Panc1 (cell line): ENCODE data around the gene R3HDML. TPM values are rescaled to one million over a fixed set of nuclear protein-coding genes. Genes with fewer than 3 reads are reported as not detected.
"Not testable (repeated sequence)": the region's sequence is repeated elsewhere in the genome, so short reads cannot be mapped to it uniquely, and the experiment has no call there.

Experiments
- ATAC-seq: fragments of 200-7000 bp; cut with Tn5 transposase; 2 replicates; pipeline ENCODE4 v1.9.1; 2020; ENCODE audit warnings: mild to moderate bottlenecking, moderate library complexity
- BruUV-seq: library from RNA; stranded (reverse); fragments of 400-500 nt; replicated peaks from 2 replicates; lab custom pipeline; 2021; lab: Mats Ljungman, UMichigan
- CTCF ChIA-PET: fragments of 300-600 bp; sonication (Branson Sonifier 250); formaldehyde crosslinking; loops from one replicate; lab custom pipeline; 2022; ENCODE audit warnings: antibody characterized with exemption; lab: Charles Lee
- POLR2A ChIA-PET: fragments of 300-600 bp; sonication (Branson Sonifier 250); formaldehyde crosslinking; loops from one replicate; lab custom pipeline; 2022; ENCODE audit warnings: antibody characterized with exemption; lab: Charles Lee
- DNase-seq: peaks from one replicate; pipeline ENCODE4 v3.0.0-alpha.2; 2010; ENCODE audit warnings: low read depth, low spot score
- H3K27ac ChIP-seq: 2 replicates; pipeline ENCODE4 v1.5.1; 2011; ENCODE audit warnings: mild to moderate bottlenecking, low read length, inconsistent platforms
- H3K27me3 ChIP-seq: fragments of 200-500 bp; sonication (Bioruptor generic); 2 replicates; pipeline ENCODE4 v1.6.0; 2014; ENCODE audit warnings: low read length, inconsistent platforms; ENCODE audit not compliant: control insufficient read depth, insufficient read depth
- H3K36me3 ChIP-seq: fragments of 200-500 bp; sonication (Bioruptor generic); 2 replicates; pipeline ENCODE4 v1.5.1; 2014; ENCODE audit warnings: inconsistent platforms, mild to moderate bottlenecking, low read length, moderate library complexity; ENCODE audit not compliant: control insufficient read depth, insufficient read depth
- H3K4me1 ChIP-seq: 2 replicates; pipeline ENCODE4 v1.5.1; 2011; ENCODE audit warnings: inconsistent platforms, mild to moderate bottlenecking, low read length, moderate library complexity; ENCODE audit not compliant: control insufficient read depth, insufficient read depth
- H3K4me3 ChIP-seq, 2 experiments: 2 replicates each; pipeline ENCODE4 v1.5.1; 2011 to 2012; ENCODE audit warnings: low read depth in 2 of 2, low read length in 2 of 2, mild to moderate bottlenecking in 2 of 2, inconsistent platforms in 1 of 2, moderate library complexity in 1 of 2
- H3K9me3 ChIP-seq: fragments of 200-500 bp; sonication (Bioruptor generic); 2 replicates; pipeline ENCODE4 v1.5.1; 2014; ENCODE audit warnings: low read depth, mild to moderate bottlenecking, inconsistent platforms, low read length, moderate library complexity; ENCODE audit not compliant: control insufficient read depth, insufficient read depth
- CTCF ChIP-seq: fragments of 450-650 bp; IDR thresholded peaks from 2 replicates; pipeline ENCODE4 v1.5.1; 2017; ENCODE audit warnings: mild to moderate bottlenecking
- POLR2AphosphoS5 ChIP-seq: IDR thresholded peaks from 2 replicates; pipeline ENCODE4 v1.6.1; 2012; ENCODE audit warnings: mild to moderate bottlenecking, low read depth, low read length, moderate library complexity
- REST ChIP-seq, 2 experiments: IDR thresholded peaks; 2 replicates each; pipeline ENCODE4 v1.6.1; 2011 to 2012; ENCODE audit warnings: low read depth in 2 of 2, control low read depth in 1 of 2, low read length in 1 of 2, mild to moderate bottlenecking in 1 of 2, moderate library complexity in 1 of 2; ENCODE audit not compliant: insufficient read depth in 1 of 2
- SIN3A ChIP-seq: IDR thresholded peaks from 2 replicates; pipeline ENCODE4 v1.6.1; 2012; ENCODE audit warnings: low read depth, mild to moderate bottlenecking, low read length, moderate library complexity, borderline replicate concordance; ENCODE audit not compliant: insufficient read depth
- TCF7L2 ChIP-seq: IDR thresholded peaks from 2 replicates; pipeline ENCODE4 v1.6.1; 2011; ENCODE audit warnings: mild to moderate bottlenecking, low read depth, low read length, inconsistent platforms
- in situ Hi-C: cut with HindIII; loops from 2 replicates; pipeline ENCODE4 v1.10.0; 2016; ENCODE audit warnings: low sequenced_read_pairs, low pct_unique_long_range_greater_than_20kb
- intact Hi-C: fragments of 100-400 bp; cut with micrococcal nuclease; formaldehyde crosslinking; loops from one replicate; pipeline ENCODE4 v1.10.0; 2022; ENCODE audit not compliant: unreplicated experiment
- total RNA-seq: library from RNA; stranded (reverse); gene quantifications from one replicate; pipeline ENCODE4 v1.2.1, GENCODE V29; 2021; ENCODE audit not compliant: unreplicated experiment

R3HDML gene
- total RNA-seq, 1 experiment from 2014 or later = not detected

GRCh38 chr20:44344723-44345122 is 7.9 kb downstream of the R3HDML start:
- H3K9me3 ChIP-seq = no peaks in the 10 kb centered on the region
- DNase-seq (no peak), ATAC-seq (no peak)
- BruUV-seq = no TSS peak
- intact Hi-C loops (no loop called here), in situ Hi-C loops (no loop called here)
- H3K4me3 ChIP-seq = no peak overlapping the region
- no peaks in the 10 kb centered on the region for H3K36me3 ChIP-seq
- TF ChIP-seq CTCF (no peak), POLR2AphosphoS5 (no peak), REST (IDR thresholded peaks at IDR 0.05; ENCODE audit: insufficient read depth in 1 of 2, low read depth in 2 of 2, low read length in 1 of 2) (no peak), TCF7L2 (no peak), SIN3A (no peak)
- H3K27ac ChIP-seq = no peak overlapping the region
- CTCF ChIA-PET = no interaction called here
- no peaks in the 10 kb centered on the region for H3K4me1 ChIP-seq
- H3K27me3 ChIP-seq = no peaks in the 10 kb centered on the region
- POLR2A ChIA-PET = no interaction called here

GRCh38 chr20:44345147-44345546 is 8.3 kb downstream of the R3HDML start:
- H3K27ac ChIP-seq = no peak overlapping the region
- no TSS peak for BruUV-seq
- DNase-seq (no peak), ATAC-seq (no peak)
- POLR2A ChIA-PET = no interaction called here
- H3K4me3 ChIP-seq = no peak overlapping the region
- intact Hi-C loops (no loop called here), in situ Hi-C loops (no loop called here)
- no peaks in the 10 kb centered on the region for H3K4me1 ChIP-seq
- H3K27me3 ChIP-seq = no peaks in the 10 kb centered on the region
- no peaks in the 10 kb centered on the region for H3K9me3 ChIP-seq
- CTCF ChIA-PET = no interaction called here
- H3K36me3 ChIP-seq = no peaks in the 10 kb centered on the region
- TF ChIP-seq REST (IDR thresholded peaks at IDR 0.05; ENCODE audit: insufficient read depth in 1 of 2, low read depth in 2 of 2, low read length in 1 of 2) (no peak), CTCF (no peak)

- DNase-seq, ATAC-seq, in situ Hi-C loops, H3K4me1 ChIP-seq, POLR2A ChIA-PET, H3K27ac ChIP-seq, CTCF ChIA-PET, H3K36me3 ChIP-seq, intact Hi-C loops, H3K4me3 ChIP-seq, H3K27me3 ChIP-seq, BruUV-seq, H3K9me3 ChIP-seq: not testable (repeated sequence)
Observed at GRCh38 chr20:44345941-44346340, 9.1 kb downstream of the R3HDML start.
